LNCaP clone FGC (cell line): ENCODE measurements around the gene TENM4.

Source experiments
- DNase-seq: peaks from one replicate; pipeline ENCODE4 v3.0.0-alpha.2; 2011; ENCODE audit warnings: low read depth
- H3K4me3 ChIP-seq: 2 replicates; pipeline ENCODE4 v1.5.1; 2011; ENCODE audit warnings: mild to moderate bottlenecking, low read depth, low read length, control low read depth
- TF ChIP-seq, protein P1 (sequence below): IDR thresholded peaks from 2 replicates; pipeline ENCODE4 v1.5.1; 2012; ENCODE audit warnings: mild to moderate bottlenecking; ENCODE audit not compliant: control insufficient read depth, insufficient read depth; ENCODE audit errors: extremely low read depth

The TENM4 gene

DNA sequence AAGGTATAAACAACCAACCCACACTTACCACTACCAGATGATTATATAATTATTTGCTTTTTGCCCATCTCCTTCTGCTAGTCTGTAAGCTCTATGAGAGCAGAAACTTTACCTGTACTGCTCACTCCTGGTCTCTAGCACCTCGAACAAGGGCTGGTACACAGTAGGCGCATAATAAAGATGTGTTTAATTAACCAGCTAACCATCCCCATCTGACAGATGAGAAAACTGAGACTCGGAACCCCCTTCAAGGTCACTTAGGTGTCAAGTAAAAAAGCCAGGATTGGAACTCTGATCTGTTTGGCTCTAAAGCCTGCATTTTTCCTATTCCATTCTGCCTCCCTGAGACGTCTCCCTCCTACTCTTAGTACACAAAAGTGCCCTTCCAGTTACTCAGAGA is 370.3 kb downstream of the TENM4 start:
- DNase-seq, result no peak
- TF ChIP-seq, protein P1, sequence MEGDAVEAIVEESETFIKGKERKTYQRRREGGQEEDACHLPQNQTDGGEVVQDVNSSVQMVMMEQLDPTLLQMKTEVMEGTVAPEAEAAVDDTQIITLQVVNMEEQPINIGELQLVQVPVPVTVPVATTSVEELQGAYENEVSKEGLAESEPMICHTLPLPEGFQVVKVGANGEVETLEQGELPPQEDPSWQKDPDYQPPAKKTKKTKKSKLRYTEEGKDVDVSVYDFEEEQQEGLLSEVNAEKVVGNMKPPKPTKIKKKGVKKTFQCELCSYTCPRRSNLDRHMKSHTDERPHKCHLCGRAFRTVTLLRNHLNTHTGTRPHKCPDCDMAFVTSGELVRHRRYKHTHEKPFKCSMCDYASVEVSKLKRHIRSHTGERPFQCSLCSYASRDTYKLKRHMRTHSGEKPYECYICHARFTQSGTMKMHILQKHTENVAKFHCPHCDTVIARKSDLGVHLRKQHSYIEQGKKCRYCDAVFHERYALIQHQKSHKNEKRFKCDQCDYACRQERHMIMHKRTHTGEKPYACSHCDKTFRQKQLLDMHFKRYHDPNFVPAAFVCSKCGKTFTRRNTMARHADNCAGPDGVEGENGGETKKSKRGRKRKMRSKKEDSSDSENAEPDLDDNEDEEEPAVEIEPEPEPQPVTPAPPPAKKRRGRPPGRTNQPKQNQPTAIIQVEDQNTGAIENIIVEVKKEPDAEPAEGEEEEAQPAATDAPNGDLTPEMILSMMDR, result no peak
- H3K4me3 ChIP-seq, result no peak overlapping the region

DNA sequence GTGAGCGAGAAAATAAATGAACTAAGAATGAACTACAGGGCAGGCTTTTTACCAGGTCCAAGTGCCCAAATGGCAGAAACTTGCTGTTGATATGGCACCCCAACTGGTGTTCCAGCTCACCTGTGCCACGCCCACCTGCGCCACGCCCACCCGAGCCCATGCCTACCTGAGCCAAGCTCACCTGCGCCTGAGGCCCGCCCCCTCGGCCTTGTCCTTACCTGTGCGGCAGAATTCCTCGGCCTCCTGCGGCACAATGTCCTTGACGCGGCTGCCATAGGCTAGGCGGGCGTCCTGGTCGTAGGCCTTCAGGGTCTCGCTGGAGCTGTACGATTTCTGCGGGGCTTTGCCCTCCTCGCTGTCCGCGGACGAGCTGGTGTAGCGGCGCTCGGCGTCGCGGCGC is 371.3 kb downstream of the TENM4 start:
- no peak overlapping the region for H3K4me3 ChIP-seq
- TF ChIP-seq, protein P1, result no peak
- DNase-seq, result no peak

DNA sequence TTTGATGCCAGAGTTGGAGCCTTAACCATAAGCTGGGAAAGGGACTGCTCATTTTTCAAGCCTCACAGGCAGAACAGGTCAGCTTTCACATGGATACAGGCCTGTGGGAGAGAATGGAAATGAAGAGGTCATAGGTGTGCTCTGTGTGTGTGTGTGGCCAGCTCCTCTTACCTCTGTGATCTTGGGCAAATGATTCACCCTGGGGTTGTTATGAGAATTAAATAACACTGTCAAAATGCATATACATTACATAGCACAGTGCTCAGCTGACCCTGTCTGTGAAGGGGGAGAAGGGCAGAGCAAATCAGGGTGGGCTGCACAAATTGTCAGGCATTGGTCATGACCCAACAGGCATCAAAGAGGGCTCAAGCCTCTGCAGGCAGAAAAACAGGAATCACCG is 372.5 kb downstream of the TENM4 start:
- TF ChIP-seq, protein P1, result no peak
- no peak for DNase-seq
- H3K4me3 ChIP-seq, result no peak overlapping the region

DNA sequence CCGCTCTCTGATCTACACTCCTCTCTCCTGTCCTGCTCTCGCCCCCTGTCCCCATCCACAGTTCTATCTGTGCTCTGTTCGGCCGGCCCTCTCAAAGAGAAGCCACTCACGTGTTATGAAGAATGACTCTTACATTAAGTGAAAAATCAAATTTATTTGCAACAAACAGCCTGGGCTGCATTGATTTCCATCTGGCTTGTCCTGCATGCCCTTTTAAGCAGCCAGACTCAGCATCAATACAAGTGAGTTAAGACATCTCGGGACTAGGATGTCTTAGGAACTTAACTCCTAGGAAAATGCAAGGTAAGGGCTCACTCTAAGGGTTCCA is 373.5 kb downstream of the TENM4 start:
- DNase-seq, result no peak
- TF ChIP-seq, protein P1, result no peak
- no peak overlapping the region for H3K4me3 ChIP-seq

DNA sequence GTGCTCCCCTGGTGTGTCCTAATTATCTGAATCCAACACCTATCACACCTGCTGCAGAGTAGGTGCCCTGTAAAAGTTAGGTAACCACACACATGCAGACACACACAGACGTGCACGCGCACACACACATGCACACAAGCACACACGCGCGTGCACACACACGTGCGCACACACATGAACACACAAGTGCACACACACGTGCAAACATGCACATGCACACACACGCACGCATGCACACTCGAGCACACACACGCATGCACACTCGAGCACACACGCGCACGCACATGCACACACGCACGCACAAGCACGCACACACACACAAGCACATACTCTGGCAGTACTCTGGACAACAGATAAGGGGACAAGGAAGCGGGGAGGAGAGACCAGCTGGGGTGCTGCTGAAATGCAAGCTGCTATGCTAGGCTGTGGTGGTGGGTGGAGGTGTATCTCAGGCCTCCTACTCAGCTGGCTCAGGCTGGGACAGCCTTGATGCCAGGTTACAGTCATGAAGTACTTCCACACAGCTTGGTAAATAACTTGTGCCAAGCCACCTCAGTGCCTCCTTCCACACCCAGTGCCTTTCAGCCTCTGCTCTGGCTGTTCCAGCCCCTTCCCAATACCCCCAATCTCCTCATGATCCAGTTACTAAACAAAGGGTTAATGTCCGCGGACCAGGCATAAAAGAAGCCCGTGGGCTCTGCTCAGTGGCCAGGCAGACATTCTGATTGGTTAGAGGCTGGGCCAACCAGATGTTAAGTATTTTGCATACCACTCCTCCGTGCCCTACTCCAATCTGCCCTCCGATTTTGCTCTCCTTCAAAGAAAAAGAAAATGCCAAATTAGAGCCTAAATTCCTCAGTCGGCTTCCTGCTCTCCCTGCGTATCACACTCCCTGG is 374.1 kb downstream of the TENM4 start:
- TF ChIP-seq, protein P1, result no peak
- no peak for DNase-seq
- no peak overlapping the region for H3K4me3 ChIP-seq

DNA sequence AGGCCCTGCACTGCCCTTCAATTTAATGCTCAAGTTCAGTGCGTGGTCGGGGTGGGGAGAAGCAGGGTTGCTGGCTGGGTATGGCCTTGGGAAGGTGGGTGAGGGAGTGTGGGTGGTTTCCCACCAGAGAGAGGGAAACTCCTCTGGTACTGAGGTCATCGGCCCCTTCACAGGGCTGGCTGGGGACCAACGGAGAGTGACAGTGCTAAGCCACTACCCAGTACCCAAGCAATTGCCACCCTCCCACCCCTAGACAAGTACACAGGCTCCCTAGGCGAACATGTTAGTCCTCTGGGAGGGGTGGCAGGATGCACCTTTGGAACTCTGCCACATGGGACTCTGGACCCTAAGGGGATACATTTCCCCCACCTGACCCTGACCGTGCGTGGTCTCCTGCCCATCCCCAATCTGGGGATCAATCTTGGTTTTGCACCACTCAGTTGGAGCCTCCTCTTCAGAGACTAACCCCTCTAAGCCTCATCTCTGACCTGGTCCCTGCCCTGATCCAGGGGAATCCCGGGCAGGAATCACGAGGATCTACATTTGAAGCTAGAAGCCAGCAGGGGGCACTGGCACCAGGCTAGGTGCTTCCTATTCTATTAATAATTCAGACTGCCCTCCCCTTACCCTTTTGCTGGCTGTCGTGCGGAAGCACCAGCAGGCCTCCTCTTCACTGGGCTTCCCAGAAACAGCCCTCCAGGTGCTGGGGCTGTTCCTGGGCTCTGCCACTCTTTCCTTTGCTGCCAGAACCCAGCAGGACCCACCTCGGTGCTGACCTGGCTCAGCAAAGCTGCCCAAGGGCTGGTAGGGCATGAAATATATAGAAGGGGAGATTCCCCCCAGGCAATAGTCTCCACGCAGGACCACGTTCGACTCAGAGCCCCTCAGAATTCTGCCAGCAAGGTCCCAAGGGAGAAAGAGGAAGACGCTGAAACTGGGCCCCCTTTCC is 377.7 kb downstream of the TENM4 start:
- peak; percentile 15 for DNase-seq
- TF ChIP-seq, protein P1, result peak; percentile 70

More for the DNA sequence above, 377.7 kb downstream of the TENM4 start:
- no peak overlapping the region for H3K4me3 ChIP-seq
